ENCODE data around the gene NR1I2.

The NR1I2 gene

GRCh38 chr3:119782460-119782859, 559 bp downstream of the NR1I2 start:
- Histone ChIP-seq H3K9me2 (replicated peaks; ENCODE audit: control insufficient read depth, low read length) (no peaks in the 10 kb centered on the region; the same call in 1 of the 2 replicates), H3K4me1 (ENCODE audit: control insufficient read depth, low read length) (no peaks in the 10 kb centered on the region), H3K4me3 (ENCODE audit: low read length) (no peak overlapping the region), H3K36me3 (ENCODE audit: control insufficient read depth, low read length) (no peaks in the 10 kb centered on the region), H4K20me1 (ENCODE audit: control insufficient read depth, insufficient read depth, low read depth, low read length) (no peaks in the 10 kb centered on the region), H3K79me2 (ENCODE audit: control insufficient read depth, low read length) (no peaks in the 10 kb centered on the region), H3K27ac (ENCODE audit: low read depth, low read length) (no peak overlapping the region), H3K4me2 (ENCODE audit: low read length) (no peak overlapping the region), H3F3A (ENCODE audit: control insufficient read depth, insufficient read depth) (no peaks in the 10 kb centered on the region), H3K27me3 (ENCODE audit: control insufficient read depth, low read length) (no peaks in the 10 kb centered on the region), H3K9me3 (ENCODE audit: control insufficient read depth, insufficient read depth, low read length) (no peaks in the 10 kb centered on the region)
- TF ChIP-seq EZH2phosphoT487 (IDR thresholded peaks at IDR 0.05; ENCODE audit: borderline replicate concordance, low read length) (no peak), CTCF (IDR thresholded peaks at IDR 0.05; ENCODE audit: low read depth, low read length, poor library complexity, severe bottlenecking) (no peak)

GRCh38 chr3:119783255-119783654, 1.4 kb downstream of the NR1I2 start:
- no peak overlapping the region for H3K27ac ChIP-seq (ENCODE audit: low read depth, low read length)
- TF ChIP-seq CTCF (IDR thresholded peaks at IDR 0.05; ENCODE audit: low read depth, low read length, poor library complexity, severe bottlenecking) (no peak), EZH2phosphoT487 (IDR thresholded peaks at IDR 0.05; ENCODE audit: borderline replicate concordance, low read length) (no peak)
- no peaks in the 10 kb centered on the region for H3K9me3 ChIP-seq (ENCODE audit: control insufficient read depth, insufficient read depth, low read length)
- H3K4me2 ChIP-seq (ENCODE audit: low read length), result no peak overlapping the region
- no peaks in the 10 kb centered on the region for H3F3A ChIP-seq (ENCODE audit: control insufficient read depth, insufficient read depth)
- no peaks in the 10 kb centered on the region for H3K79me2 ChIP-seq (ENCODE audit: control insufficient read depth, low read length)
- no peaks in the 10 kb centered on the region for H3K4me1 ChIP-seq (ENCODE audit: control insufficient read depth, low read length)
- H3K9me2 ChIP-seq (replicated peaks; ENCODE audit: control insufficient read depth, low read length), result no peaks in the 10 kb centered on the region; the same call in 1 of the 2 replicates
- no peaks in the 10 kb centered on the region for H3K27me3 ChIP-seq (ENCODE audit: control insufficient read depth, low read length)
- no peaks in the 10 kb centered on the region for H4K20me1 ChIP-seq (ENCODE audit: control insufficient read depth, insufficient read depth, low read depth, low read length)
- H3K4me3 ChIP-seq (ENCODE audit: low read length), result no peak overlapping the region
- H3K36me3 ChIP-seq (ENCODE audit: control insufficient read depth, low read length), result no peaks in the 10 kb centered on the region

GRCh38 chr3:119783883-119784282, 2.0 kb downstream of the NR1I2 start:
- no peaks in the 10 kb centered on the region for H3K79me2 ChIP-seq (ENCODE audit: control insufficient read depth, low read length)
- TF ChIP-seq EZH2phosphoT487 (IDR thresholded peaks at IDR 0.05; ENCODE audit: borderline replicate concordance, low read length) (no peak), CTCF (IDR thresholded peaks at IDR 0.05; ENCODE audit: low read depth, low read length, poor library complexity, severe bottlenecking) (no peak)
- H3K27ac ChIP-seq (ENCODE audit: low read depth, low read length), result no peak overlapping the region
- H4K20me1 ChIP-seq (ENCODE audit: control insufficient read depth, insufficient read depth, low read depth, low read length), result no peaks in the 10 kb centered on the region
- no peaks in the 10 kb centered on the region for H3F3A ChIP-seq (ENCODE audit: control insufficient read depth, insufficient read depth)
- no peak overlapping the region for H3K4me3 ChIP-seq (ENCODE audit: low read length)
- no peaks in the 10 kb centered on the region; the same call in 1 of the 2 replicates for H3K9me2 ChIP-seq (replicated peaks; ENCODE audit: control insufficient read depth, low read length)
- H3K9me3 ChIP-seq (ENCODE audit: control insufficient read depth, insufficient read depth, low read length), result no peaks in the 10 kb centered on the region
- no peaks in the 10 kb centered on the region for H3K36me3 ChIP-seq (ENCODE audit: control insufficient read depth, low read length)
- no peak overlapping the region for H3K4me2 ChIP-seq (ENCODE audit: low read length)
- H3K27me3 ChIP-seq (ENCODE audit: control insufficient read depth, low read length), result no peaks in the 10 kb centered on the region
- H3K4me1 ChIP-seq (ENCODE audit: control insufficient read depth, low read length), result no peaks in the 10 kb centered on the region
